Subcutaneous abdominal adipose tissue (tissue), 5 donors: ENCODE data around the gene COX7A2.
A peak's percentile ranks its signal among the peaks of the same experiment; 100 is the strongest.

ENCODE experiments used
- H3K27ac ChIP-seq: one replicate; pipeline ENCODE4 v1.7.0; 2013; ENCODE audit warnings: low read depth, mild to moderate bottlenecking, inconsistent platforms, low read length, moderate library complexity
- H3K27me3 ChIP-seq, 5 donors: one replicate each; pipeline ENCODE4 v1.7.0; 2013; ENCODE audit warnings: low read length in 5 of 5, inconsistent platforms in 1 of 5; ENCODE audit not compliant: control insufficient read depth in 5 of 5, insufficient read depth in 4 of 5
- H3K36me3 ChIP-seq, 5 donors: one replicate each; pipeline ENCODE4 v1.7.0; 2013; ENCODE audit warnings: low read length in 5 of 5; ENCODE audit not compliant: control insufficient read depth in 5 of 5, insufficient read depth in 5 of 5
- H3K4me1 ChIP-seq, 5 donors: one replicate each; pipeline ENCODE4 v1.7.0; 2013; ENCODE audit warnings: low read length in 5 of 5, mild to moderate bottlenecking in 3 of 5, moderate library complexity in 1 of 5; ENCODE audit not compliant: control insufficient read depth in 5 of 5, insufficient read depth in 5 of 5
- H3K4me3 ChIP-seq, 5 donors: one replicate each; pipeline ENCODE4 v1.7.0; 2013; ENCODE audit warnings: low read length in 5 of 5, low read depth in 1 of 5
- H3K9ac ChIP-seq, 5 donors: one replicate each; pipeline ENCODE4 v1.7.0; 2013; ENCODE audit warnings: low read length in 5 of 5, mild to moderate bottlenecking in 4 of 5, moderate library complexity in 3 of 5
- H3K9me3 ChIP-seq, 5 donors: one replicate each; pipeline ENCODE4 v1.7.0; 2013; ENCODE audit warnings: low read length in 5 of 5; ENCODE audit not compliant: control insufficient read depth in 5 of 5
- donor health status: healthy.
- donor health status: healthy.
- donor health status: healthy.
- donor health status: healthy.
- donor health status: healthy.

The COX7A2 gene

GRCh38 chr6:75284632-75285282 is 41.2 kb upstream of the COX7A2 start, which contains the start of gene TMEM30A:
TMEM30A (minus strand) TSS chr6:75284792; CDS start chr6:75284638, 154 bp downstream.
- Histone ChIP-seq H3K27me3 (no peaks in the 10 kb centered on the region), H3K4me1 (peaks cover 0 to 50% (median 35%) of the 10 kb centered on the region in 5 donors), H3K27ac (peak within 1 kb of the TSS; percentile 88), H3K9me3 (no peaks in the 10 kb centered on the region), H3K9ac (peak within 1 kb of the TSS; percentile 87 to 98 (median 90)), H3K4me3 (peak within 1 kb of the TSS; percentile 94 to 99 (median 98)), H3K36me3 (no peaks in the 10 kb centered on the region)

GRCh38 chr6:75283907-75284631 is 40.5 kb upstream of the COX7A2 start:
- H3K4me1 ChIP-seq = peaks cover 0 to 56% (median 35%) of the 10 kb centered on the region in 5 donors

GRCh38 chr6:75282706-75283105 is 39.1 kb upstream of the COX7A2 start:
- Histone ChIP-seq H3K9me3 (no peaks in the 10 kb centered on the region), H3K9ac (peak overlapping the region in 4 of 5 donors; percentile 90 to 98 (median 94)), H3K4me1 (peaks cover 0 to 64% (median 43%) of the 10 kb centered on the region in 5 donors), H3K27me3 (no peaks in the 10 kb centered on the region), H3K27ac (no peak overlapping the region), H3K36me3 (no peaks in the 10 kb centered on the region), H3K4me3 (peak overlapping the region; percentile 30 to 98 (median 94))

More at GRCh38 chr6:75283907-75284631, 40.5 kb upstream of the COX7A2 start:
- H3K36me3 ChIP-seq = no peaks in the 10 kb centered on the region
- H3K27me3 ChIP-seq = no peaks in the 10 kb centered on the region
- peak overlapping the region; percentile 88 for H3K27ac ChIP-seq
- peak overlapping the region; percentile 87 to 98 (median 90) for H3K9ac ChIP-seq
- H3K9me3 ChIP-seq = no peaks in the 10 kb centered on the region
- H3K4me3 ChIP-seq = peak overlapping the region; percentile 94 to 99 (median 98)

- peaks cover 0 to 66% (median 43%) of the 10 kb centered on the region in 5 donors for H3K4me1 ChIP-seq
- no peaks in the 10 kb centered on the region for H3K36me3 ChIP-seq
- H3K9ac ChIP-seq = peak overlapping the region in 3 of 5 donors; percentile 52 to 90 (median 90)
- H3K9me3 ChIP-seq = no peaks in the 10 kb centered on the region
- H3K27ac ChIP-seq = no peak overlapping the region
- H3K27me3 ChIP-seq = no peaks in the 10 kb centered on the region
- H3K4me3 ChIP-seq = no peak overlapping the region
These were observed 38.1 kb upstream of the COX7A2 start for GRCh38 chr6:75281653-75282052.

GRCh38 chr6:75280131-75280855 is 36.7 kb upstream of the COX7A2 start:
- Histone ChIP-seq H3K9ac (peak overlapping the region in 3 of 5 donors; percentile 7 to 64 (median 47)), H3K27ac (no peak overlapping the region)

GRCh38 chr6:75279418-75279817 is 35.8 kb upstream of the COX7A2 start:
- Histone ChIP-seq H3K27me3 (no peaks in the 10 kb centered on the region), H3K4me3 (no peak overlapping the region), H3K36me3 (no peaks in the 10 kb centered on the region), H3K4me1 (peaks cover 0 to 55% (median 36%) of the 10 kb centered on the region in 5 donors), H3K9ac (no peak overlapping the region), H3K9me3 (no peaks in the 10 kb centered on the region), H3K27ac (no peak overlapping the region)

More at GRCh38 chr6:75280131-75280855, 36.7 kb upstream of the COX7A2 start:
- no peak overlapping the region for H3K4me3 ChIP-seq
- peaks cover 0 to 56% (median 37%) of the 10 kb centered on the region in 5 donors for H3K4me1 ChIP-seq
- H3K27me3 ChIP-seq = no peaks in the 10 kb centered on the region
- no peaks in the 10 kb centered on the region for H3K36me3 ChIP-seq
- no peaks in the 10 kb centered on the region for H3K9me3 ChIP-seq

GRCh38 chr6:75278474-75279077 is 35.0 kb upstream of the COX7A2 start:
- no peaks in the 10 kb centered on the region for H3K27me3 ChIP-seq
- peaks cover 0 to 53% (median 34%) of the 10 kb centered on the region in 5 donors for H3K4me1 ChIP-seq
- H3K27ac ChIP-seq = no peak overlapping the region
- no peak overlapping the region for H3K9ac ChIP-seq
- no peak overlapping the region for H3K4me3 ChIP-seq
- H3K9me3 ChIP-seq = no peaks in the 10 kb centered on the region
- H3K36me3 ChIP-seq = peaks cover 0 to 3% (median 0%) of the 10 kb centered on the region in 5 donors

GRCh38 chr6:75275067-75275466 is 31.5 kb upstream of the COX7A2 start:
- peaks cover 0 to 2% (median 0%) of the 10 kb centered on the region in 5 donors for H3K9me3 ChIP-seq
- H3K27ac ChIP-seq = no peak overlapping the region
- no peak overlapping the region for H3K9ac ChIP-seq
- H3K4me3 ChIP-seq = no peak overlapping the region
- H3K36me3 ChIP-seq = peaks cover 0 to 3% (median 0%) of the 10 kb centered on the region in 5 donors
- peaks cover 0 to 32% (median 21%) of the 10 kb centered on the region in 5 donors for H3K4me1 ChIP-seq
- H3K27me3 ChIP-seq = no peaks in the 10 kb centered on the region

- Histone ChIP-seq H3K4me3 (no peak overlapping the region), H3K36me3 (peaks cover 0 to 3% (median 0%) of the 10 kb centered on the region in 5 donors), H3K9me3 (peaks cover 0 to 2% (median 0%) of the 10 kb centered on the region in 5 donors), H3K27ac (no peak overlapping the region), H3K4me1 (peaks cover 0 to 21% (median 14%) of the 10 kb centered on the region in 5 donors), H3K9ac (no peak overlapping the region), H3K27me3 (no peaks in the 10 kb centered on the region)
These were observed 29.4 kb upstream of the COX7A2 start for GRCh38 chr6:75273009-75273408.
